ENCODE measurements around the gene AGRN.
"Not testable (repeated sequence)": the region's sequence is repeated elsewhere in the genome, so short reads cannot be mapped to it uniquely, and the experiment has no call there.

The AGRN gene

GRCh38 chr1:1067860-1068516, 48.1 kb downstream of the AGRN start:
- no peak for DNase-seq

- no peak for DNase-seq
These were observed 48.7 kb downstream of the AGRN start for GRCh38 chr1:1068517-1069055.

GRCh38 chr1:1069056-1069710, 49.3 kb downstream of the AGRN start:
- DNase-seq = peak; percentile 33

GRCh38 chr1:1069711-1070676, 50.1 kb downstream of the AGRN start:
- no peak for DNase-seq

GRCh38 chr1:1071486-1072298, 51.8 kb downstream of the AGRN start:
- DNase-seq = no peak

- DNase-seq = no peak
These were observed 52.5 kb downstream of the AGRN start for GRCh38 chr1:1072299-1072848.

- DNase-seq = no peak
These were observed 53.2 kb downstream of the AGRN start for GRCh38 chr1:1072849-1073742.

GRCh38 chr1:1073743-1074587, 54.0 kb downstream of the AGRN start, which contains the start of gene RNF223:
TSS of gene RNF223 (minus strand) at chr1:1074306. CDS start at chr1:1072566, 1,740 bp downstream.
- no peak for DNase-seq

DNA sequence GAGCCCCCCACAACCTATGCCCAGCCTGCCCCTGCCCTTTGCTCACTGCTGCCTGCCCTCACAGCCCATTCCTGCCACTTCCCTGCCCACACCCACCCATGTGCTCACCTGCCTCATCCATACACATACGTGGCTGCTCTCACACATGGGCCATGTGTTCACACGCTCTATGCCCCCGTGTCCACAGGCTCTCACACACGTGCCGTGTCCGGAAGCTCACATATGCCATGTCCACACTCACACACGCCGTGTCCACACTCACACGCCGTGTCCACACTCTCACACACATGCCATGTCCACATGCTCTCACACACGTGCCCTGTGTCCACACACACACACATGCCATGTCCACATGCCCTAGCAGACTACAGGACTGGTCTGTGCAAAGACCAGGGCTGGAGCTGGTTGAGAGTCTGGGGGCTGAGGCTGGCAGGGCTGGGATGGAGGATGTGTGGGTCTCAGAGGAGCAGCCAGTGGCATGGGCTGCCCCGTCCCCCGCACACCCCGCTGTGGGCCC, 54.8 kb downstream of the AGRN start:
- no peak for DNase-seq

DNA sequence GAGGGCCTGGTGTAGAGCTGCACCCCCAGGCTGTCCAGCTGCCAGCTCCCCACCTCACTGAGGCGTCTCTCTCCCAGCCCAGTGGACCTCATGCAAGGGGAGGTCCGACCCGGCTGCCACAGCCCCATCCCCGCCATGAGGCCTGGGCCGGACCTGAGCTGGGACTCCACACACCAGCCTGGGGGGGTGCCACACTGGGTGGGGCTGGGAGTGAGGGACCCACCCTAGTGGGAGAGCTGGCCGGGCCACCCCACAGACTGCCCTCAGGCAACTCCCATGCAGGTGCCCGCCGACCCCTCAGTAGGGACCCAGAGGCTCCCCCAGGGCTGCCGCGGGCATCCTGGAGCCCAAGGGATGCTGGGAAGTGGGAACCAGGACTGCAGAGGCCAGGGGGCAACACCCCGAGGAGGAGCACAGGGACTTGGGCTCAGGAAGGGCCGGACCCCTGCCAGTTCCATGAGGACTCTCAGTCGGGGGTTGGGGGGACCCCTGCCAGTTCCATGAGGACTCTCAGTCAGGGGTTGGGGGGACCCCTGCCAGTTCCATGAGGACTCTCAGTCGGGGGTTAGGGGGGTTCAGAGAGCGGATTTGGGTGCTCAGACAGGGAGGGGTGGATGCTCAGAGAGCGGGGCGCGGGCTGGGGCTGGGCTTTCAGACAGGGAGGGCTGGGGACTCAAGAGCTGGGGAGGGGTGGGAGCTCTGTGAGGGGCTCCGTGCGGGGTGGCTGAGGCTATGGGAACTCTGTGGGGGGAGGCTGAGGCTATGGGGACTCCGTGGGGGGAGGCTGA, 55.4 kb downstream of the AGRN start:
- DNase-seq = no peak

- not testable (repeated sequence) for DNase-seq
These were observed 57.5 kb downstream of the AGRN start for GRCh38 chr1:1077396-1077795.

- peak; percentile 96 for DNase-seq
These were observed 59.6 kb downstream of the AGRN start for GRCh38 chr1:1079408-1080121.

DNA sequence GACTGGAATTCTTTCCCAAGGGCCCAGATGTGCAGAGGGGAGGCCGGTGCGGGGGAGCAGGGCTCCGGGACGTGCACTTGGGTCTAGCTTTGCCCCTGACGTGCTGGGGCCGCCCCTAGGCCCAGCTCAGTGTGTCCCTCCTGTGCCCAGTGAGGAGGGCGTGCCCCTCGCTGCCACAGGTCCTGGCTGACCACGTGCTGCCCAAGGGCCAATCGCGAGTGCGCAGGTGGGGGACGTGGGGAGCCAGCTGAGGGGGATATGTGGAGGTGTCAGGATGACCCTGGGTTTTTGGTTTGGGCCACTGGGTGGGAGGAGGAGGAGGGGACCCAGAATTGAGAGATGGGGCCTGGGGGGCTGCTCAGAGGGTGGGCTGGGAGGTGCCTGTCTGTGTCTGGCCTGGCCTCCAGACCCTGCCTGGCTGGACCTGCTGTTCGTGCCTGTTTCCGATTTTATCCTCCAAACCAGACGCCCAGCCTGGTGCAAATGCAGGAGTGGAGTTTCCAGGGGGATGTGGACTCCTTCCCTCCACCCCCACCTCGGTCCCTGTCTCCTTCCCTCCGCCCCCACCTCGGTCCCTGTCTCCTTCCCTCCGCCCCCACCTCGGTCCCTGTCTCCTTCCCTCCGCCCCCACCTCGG, 60.3 kb downstream of the AGRN start:
- DNase-seq = peak; percentile 67

DNA sequence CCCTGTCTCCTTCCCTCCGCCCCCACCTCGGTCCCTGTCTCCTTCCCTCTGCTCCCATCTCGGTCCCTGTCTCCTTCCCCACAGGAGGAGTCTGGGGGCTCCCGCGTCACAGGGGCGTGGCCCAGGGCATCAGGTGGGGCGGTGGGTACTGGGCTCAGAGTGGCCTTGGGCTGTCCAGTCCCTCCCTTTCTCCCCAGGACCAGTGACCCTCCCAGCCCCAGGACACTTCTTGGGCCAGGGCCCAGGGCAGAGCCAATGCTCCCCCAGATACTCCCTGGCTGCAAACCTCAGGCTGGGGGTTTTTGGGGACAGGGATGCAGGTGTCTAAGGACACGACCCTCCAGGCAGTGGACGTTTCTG, 61.0 kb downstream of the AGRN start:
- no peak for DNase-seq

GRCh38 chr1:1081311-1082238, 61.7 kb downstream of the AGRN start:
- no peak for DNase-seq

- DNase-seq = no peak
These were observed 62.4 kb downstream of the AGRN start for GRCh38 chr1:1082239-1082775.
